Measurements from ENCODE around the gene YJEFN3.

GRCh38 chr19:19552798-19553197 lies 24.1 kb downstream of the YJEFN3 start:
- TF ChIP-seq, protein P1, sequence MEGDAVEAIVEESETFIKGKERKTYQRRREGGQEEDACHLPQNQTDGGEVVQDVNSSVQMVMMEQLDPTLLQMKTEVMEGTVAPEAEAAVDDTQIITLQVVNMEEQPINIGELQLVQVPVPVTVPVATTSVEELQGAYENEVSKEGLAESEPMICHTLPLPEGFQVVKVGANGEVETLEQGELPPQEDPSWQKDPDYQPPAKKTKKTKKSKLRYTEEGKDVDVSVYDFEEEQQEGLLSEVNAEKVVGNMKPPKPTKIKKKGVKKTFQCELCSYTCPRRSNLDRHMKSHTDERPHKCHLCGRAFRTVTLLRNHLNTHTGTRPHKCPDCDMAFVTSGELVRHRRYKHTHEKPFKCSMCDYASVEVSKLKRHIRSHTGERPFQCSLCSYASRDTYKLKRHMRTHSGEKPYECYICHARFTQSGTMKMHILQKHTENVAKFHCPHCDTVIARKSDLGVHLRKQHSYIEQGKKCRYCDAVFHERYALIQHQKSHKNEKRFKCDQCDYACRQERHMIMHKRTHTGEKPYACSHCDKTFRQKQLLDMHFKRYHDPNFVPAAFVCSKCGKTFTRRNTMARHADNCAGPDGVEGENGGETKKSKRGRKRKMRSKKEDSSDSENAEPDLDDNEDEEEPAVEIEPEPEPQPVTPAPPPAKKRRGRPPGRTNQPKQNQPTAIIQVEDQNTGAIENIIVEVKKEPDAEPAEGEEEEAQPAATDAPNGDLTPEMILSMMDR (IDR thresholded peaks at IDR 0.05) = no peak
- TF ChIP-seq SMC3 (IDR thresholded peaks at IDR 0.05) (no peak), POLR2A (IDR thresholded peaks at IDR 0.05; ENCODE audit: low read length) (no peak), MAFK (IDR thresholded peaks at IDR 0.05; ENCODE audit: partially characterized antibody) (no peak), CEBPB (IDR thresholded peaks at IDR 0.05) (no peak), POLR2AphosphoS2 (conservative IDR thresholded peaks at IDR 0.05; ENCODE audit: low read length) (no peak)
- TF ChIP-seq, protein P2, sequence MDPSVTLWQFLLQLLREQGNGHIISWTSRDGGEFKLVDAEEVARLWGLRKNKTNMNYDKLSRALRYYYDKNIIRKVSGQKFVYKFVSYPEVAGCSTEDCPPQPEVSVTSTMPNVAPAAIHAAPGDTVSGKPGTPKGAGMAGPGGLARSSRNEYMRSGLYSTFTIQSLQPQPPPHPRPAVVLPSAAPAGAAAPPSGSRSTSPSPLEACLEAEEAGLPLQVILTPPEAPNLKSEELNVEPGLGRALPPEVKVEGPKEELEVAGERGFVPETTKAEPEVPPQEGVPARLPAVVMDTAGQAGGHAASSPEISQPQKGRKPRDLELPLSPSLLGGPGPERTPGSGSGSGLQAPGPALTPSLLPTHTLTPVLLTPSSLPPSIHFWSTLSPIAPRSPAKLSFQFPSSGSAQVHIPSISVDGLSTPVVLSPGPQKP (IDR thresholded peaks at IDR 0.05; ENCODE audit: low read depth, low read length) = no peak

Measured in A549 (cell line).